HG03103 (cell line): ENCODE results near the gene H2AZ2.
A peak's percentile ranks its signal among the peaks of the same experiment; 100 is the strongest.
"Not testable (repeated sequence)": the region's sequence is repeated elsewhere in the genome, so short reads cannot be mapped to it uniquely, and the experiment has no call there.

Source experiments
- ATAC-seq: cut with Tn5 transposase; IDR thresholded peaks from one replicate; pipeline ENCODE4 v1.9.1; 2021; ENCODE audit warnings: low read depth; ENCODE audit not compliant: unreplicated experiment

H2AZ2 gene

GRCh38 chr7:44871918-44872317 is 24.0 kb upstream of the H2AZ2 start:
- ATAC-seq, result not testable (repeated sequence)

GRCh38 chr7:44870780-44871179 is 22.9 kb upstream of the H2AZ2 start:
- not testable (repeated sequence) for ATAC-seq

GRCh38 chr7:44870336-44870735 is 22.4 kb upstream of the H2AZ2 start:
- ATAC-seq, result not testable (repeated sequence)

- no peak for ATAC-seq
Observed at GRCh38 chr7:44867073-44867995, 19.4 kb upstream of the H2AZ2 start.

GRCh38 chr7:44861949-44862348 is 14.1 kb upstream of the H2AZ2 start:
- not testable (repeated sequence) for ATAC-seq

GRCh38 chr7:44858161-44858560 is 10.3 kb upstream of the H2AZ2 start:
- ATAC-seq, result no peak

GRCh38 chr7:44854644-44855364 is 6.9 kb upstream of the H2AZ2 start:
- no peak for ATAC-seq

- ATAC-seq, result no peak
Observed at GRCh38 chr7:44853391-44853790, 5.5 kb upstream of the H2AZ2 start.

- ATAC-seq, result no peak
Observed at GRCh38 chr7:44852590-44852989, 4.7 kb upstream of the H2AZ2 start.

- no peak for ATAC-seq
Observed at GRCh38 chr7:44849885-44850544, 2.1 kb upstream of the H2AZ2 start.

- no peak for ATAC-seq
Observed at GRCh38 chr7:44849259-44849884, 1.5 kb upstream of the H2AZ2 start.

GRCh38 chr7:44847509-44847919 is 373 bp downstream of the H2AZ2 start:
- peak; percentile 54 for ATAC-seq

- no peak for ATAC-seq
Observed at GRCh38 chr7:44846816-44847508, 925 bp downstream of the H2AZ2 start.

- ATAC-seq, result not testable (repeated sequence)
Observed at GRCh38 chr7:44846390-44846789, 1.5 kb downstream of the H2AZ2 start.

- no peak for ATAC-seq
Observed at GRCh38 chr7:44845451-44845850, 2.4 kb downstream of the H2AZ2 start.

- ATAC-seq, result not testable (repeated sequence)
Observed at GRCh38 chr7:44843440-44843839, 4.4 kb downstream of the H2AZ2 start.

GRCh38 chr7:44842675-44843074 is 5.2 kb downstream of the H2AZ2 start:
- not testable (repeated sequence) for ATAC-seq

- ATAC-seq, result no peak
Observed at GRCh38 chr7:44838751-44839150, 9.1 kb downstream of the H2AZ2 start.

- ATAC-seq, result no peak
Observed at GRCh38 chr7:44827567-44827966, 20.3 kb downstream of the H2AZ2 start.

- no peak for ATAC-seq
Observed at GRCh38 chr7:44824894-44825526, 22.9 kb downstream of the H2AZ2 start.
